GM18498 (cell line): Measurements from ENCODE around the gene PTGER4.
"Not testable (repeated sequence)": the region's sequence is repeated elsewhere in the genome, so short reads cannot be mapped to it uniquely, and the experiment has no call there.

Source experiments
- ATAC-seq: cut with Tn5 transposase; IDR thresholded peaks from one replicate; pipeline ENCODE4 v1.9.1; 2021; ENCODE audit warnings: mild to moderate bottlenecking, moderate library complexity; ENCODE audit not compliant: unreplicated experiment

Gene PTGER4

GRCh38 chr5:40688996-40689395 is 9.3 kb downstream of the PTGER4 start:
- ATAC-seq = no peak

GRCh38 chr5:40689438-40689837 is 9.7 kb downstream of the PTGER4 start:
- peak; percentile 56 for ATAC-seq

GRCh38 chr5:40690267-40690666 is 10.6 kb downstream of the PTGER4 start:
- no peak for ATAC-seq

- ATAC-seq = no peak
These were observed 12.2 kb downstream of the PTGER4 start for GRCh38 chr5:40691894-40692293.

GRCh38 chr5:40694433-40694832 is 14.7 kb downstream of the PTGER4 start:
- no peak for ATAC-seq

- no peak for ATAC-seq
These were observed 20.5 kb downstream of the PTGER4 start for GRCh38 chr5:40700116-40700782.

- not testable (repeated sequence) for ATAC-seq
These were observed 22.3 kb downstream of the PTGER4 start for GRCh38 chr5:40702027-40702426.

- ATAC-seq = not testable (repeated sequence)
These were observed 25.8 kb downstream of the PTGER4 start for GRCh38 chr5:40705484-40705883.

- not testable (repeated sequence) for ATAC-seq
These were observed 30.9 kb downstream of the PTGER4 start for GRCh38 chr5:40710575-40710974.

GRCh38 chr5:40714001-40714400 is 34.3 kb downstream of the PTGER4 start:
- no peak for ATAC-seq

- ATAC-seq = no peak
These were observed 36.3 kb downstream of the PTGER4 start for GRCh38 chr5:40716000-40716399.

GRCh38 chr5:40716590-40716989 is 36.9 kb downstream of the PTGER4 start:
- ATAC-seq = no peak

GRCh38 chr5:40717281-40717680 is 37.6 kb downstream of the PTGER4 start:
- ATAC-seq = no peak

- no peak for ATAC-seq
These were observed 40.4 kb downstream of the PTGER4 start for GRCh38 chr5:40720069-40720468.

GRCh38 chr5:40722497-40722911 is 42.8 kb downstream of the PTGER4 start:
- not testable (repeated sequence) for ATAC-seq

- ATAC-seq = no peak
These were observed 53.7 kb downstream of the PTGER4 start for GRCh38 chr5:40733434-40733833.

GRCh38 chr5:40733879-40734563 is 54.3 kb downstream of the PTGER4 start:
- ATAC-seq = no peak

GRCh38 chr5:40734986-40735385 is 55.3 kb downstream of the PTGER4 start:
- no peak for ATAC-seq

GRCh38 chr5:40735609-40736008 is 55.9 kb downstream of the PTGER4 start:
- ATAC-seq = no peak

GRCh38 chr5:40736103-40736875 is 56.6 kb downstream of the PTGER4 start:
- peak; percentile 78 for ATAC-seq

GRCh38 chr5:40738502-40738901 is 58.8 kb downstream of the PTGER4 start:
- no peak for ATAC-seq
